GM21619 (cell line): ENCODE measurements around the gene JAK2.
"Not testable (repeated sequence)": the region's sequence is repeated elsewhere in the genome, so short reads cannot be mapped to it uniquely, and the experiment has no call there.

ENCODE experiments used
- ATAC-seq: cut with Tn5 transposase; IDR thresholded peaks from one replicate; pipeline ENCODE4 v1.9.1; 2021; ENCODE audit not compliant: unreplicated experiment

The JAK2 gene

GRCh38 chr9:4980086-4980727 is 4.9 kb upstream of the JAK2 start:
- ATAC-seq = no peak

- no peak for ATAC-seq
Observed at GRCh38 chr9:4982721-4983482, 2.2 kb upstream of the JAK2 start.

GRCh38 chr9:4983601-4984165 is 1.4 kb upstream of the JAK2 start:
- ATAC-seq = no peak

GRCh38 chr9:4984171-4984620 is 876 bp upstream of the JAK2 start:
- ATAC-seq = peak; percentile 1

GRCh38 chr9:4985386-4986266 is 554 bp downstream of the JAK2 start:
- ATAC-seq = no peak

GRCh38 chr9:4986296-4986695 is 1.2 kb downstream of the JAK2 start:
- no peak for ATAC-seq

GRCh38 chr9:4986783-4987182 is 1.7 kb downstream of the JAK2 start:
- no peak for ATAC-seq

GRCh38 chr9:4987961-4988421 is 2.9 kb downstream of the JAK2 start:
- ATAC-seq = no peak

- no peak for ATAC-seq
Observed at GRCh38 chr9:4992872-4993271, 7.8 kb downstream of the JAK2 start.

GRCh38 chr9:4994166-4994890 is 9.3 kb downstream of the JAK2 start:
- ATAC-seq = no peak

GRCh38 chr9:4997196-4997595 is 12.1 kb downstream of the JAK2 start:
- ATAC-seq = no peak

- ATAC-seq = no peak
Observed at GRCh38 chr9:4997631-4998030, 12.6 kb downstream of the JAK2 start.

- ATAC-seq = no peak
Observed at GRCh38 chr9:5002811-5003210, 17.7 kb downstream of the JAK2 start.

- ATAC-seq = no peak
Observed at GRCh38 chr9:5004481-5004880, 19.4 kb downstream of the JAK2 start.

- no peak for ATAC-seq
Observed at GRCh38 chr9:5008202-5008601, 23.1 kb downstream of the JAK2 start.

GRCh38 chr9:5013374-5013773 is 28.3 kb downstream of the JAK2 start:
- ATAC-seq = no peak

GRCh38 chr9:5015934-5016333 is 30.9 kb downstream of the JAK2 start:
- ATAC-seq = no peak

GRCh38 chr9:5025416-5025815 is 40.3 kb downstream of the JAK2 start:
- no peak for ATAC-seq

GRCh38 chr9:5031941-5032340 is 46.9 kb downstream of the JAK2 start:
- ATAC-seq = not testable (repeated sequence)

- no peak for ATAC-seq
Observed at GRCh38 chr9:5040730-5041389, 55.8 kb downstream of the JAK2 start.
